Measurements from ENCODE around the gene TMED9.

DNA sequence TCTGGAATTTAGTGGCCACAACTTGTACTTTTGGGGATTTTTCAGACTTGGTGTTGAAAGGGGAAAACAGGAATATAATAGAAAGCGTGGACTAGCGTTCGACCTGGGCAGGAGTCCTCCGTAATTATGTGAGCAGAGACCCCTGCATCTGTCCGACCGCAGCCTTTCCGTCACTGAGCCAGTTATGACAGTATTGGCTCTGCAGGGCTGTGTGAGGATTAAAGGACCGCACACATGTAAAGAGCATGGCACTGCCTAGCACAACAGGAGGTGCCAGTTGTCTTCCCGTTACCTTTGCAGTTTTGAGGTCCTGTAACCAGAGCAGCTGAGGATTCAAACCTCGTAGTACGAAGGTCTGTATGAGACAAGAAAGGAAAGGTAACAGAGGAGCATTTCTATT is 9.1 kb downstream of the TMED9 start:
- TF ChIP-seq, protein P1, sequence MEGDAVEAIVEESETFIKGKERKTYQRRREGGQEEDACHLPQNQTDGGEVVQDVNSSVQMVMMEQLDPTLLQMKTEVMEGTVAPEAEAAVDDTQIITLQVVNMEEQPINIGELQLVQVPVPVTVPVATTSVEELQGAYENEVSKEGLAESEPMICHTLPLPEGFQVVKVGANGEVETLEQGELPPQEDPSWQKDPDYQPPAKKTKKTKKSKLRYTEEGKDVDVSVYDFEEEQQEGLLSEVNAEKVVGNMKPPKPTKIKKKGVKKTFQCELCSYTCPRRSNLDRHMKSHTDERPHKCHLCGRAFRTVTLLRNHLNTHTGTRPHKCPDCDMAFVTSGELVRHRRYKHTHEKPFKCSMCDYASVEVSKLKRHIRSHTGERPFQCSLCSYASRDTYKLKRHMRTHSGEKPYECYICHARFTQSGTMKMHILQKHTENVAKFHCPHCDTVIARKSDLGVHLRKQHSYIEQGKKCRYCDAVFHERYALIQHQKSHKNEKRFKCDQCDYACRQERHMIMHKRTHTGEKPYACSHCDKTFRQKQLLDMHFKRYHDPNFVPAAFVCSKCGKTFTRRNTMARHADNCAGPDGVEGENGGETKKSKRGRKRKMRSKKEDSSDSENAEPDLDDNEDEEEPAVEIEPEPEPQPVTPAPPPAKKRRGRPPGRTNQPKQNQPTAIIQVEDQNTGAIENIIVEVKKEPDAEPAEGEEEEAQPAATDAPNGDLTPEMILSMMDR (conservative IDR thresholded peaks at IDR 0.05; ENCODE audit: low read depth, low read length), result no peak
- TF ChIP-seq POLR2A (IDR thresholded peaks at IDR 0.05; ENCODE audit: low read depth, low read length), result no peak
- no peak for TF ChIP-seq CEBPB (IDR thresholded peaks at IDR 0.05; ENCODE audit: low read depth, low read length)
- no peak for TF ChIP-seq BHLHE40 (IDR thresholded peaks at IDR 0.05; ENCODE audit: low read depth, low read length)
